GM18520 (cell line): ENCODE measurements around the gene APC2.
"Not testable (repeated sequence)": the region's sequence is repeated elsewhere in the genome, so short reads cannot be mapped to it uniquely, and the experiment has no call there.

Source experiments
- ATAC-seq: cut with Tn5 transposase; IDR thresholded peaks from one replicate; pipeline ENCODE4 v1.9.1; 2021; ENCODE audit not compliant: unreplicated experiment

Gene APC2

DNA sequence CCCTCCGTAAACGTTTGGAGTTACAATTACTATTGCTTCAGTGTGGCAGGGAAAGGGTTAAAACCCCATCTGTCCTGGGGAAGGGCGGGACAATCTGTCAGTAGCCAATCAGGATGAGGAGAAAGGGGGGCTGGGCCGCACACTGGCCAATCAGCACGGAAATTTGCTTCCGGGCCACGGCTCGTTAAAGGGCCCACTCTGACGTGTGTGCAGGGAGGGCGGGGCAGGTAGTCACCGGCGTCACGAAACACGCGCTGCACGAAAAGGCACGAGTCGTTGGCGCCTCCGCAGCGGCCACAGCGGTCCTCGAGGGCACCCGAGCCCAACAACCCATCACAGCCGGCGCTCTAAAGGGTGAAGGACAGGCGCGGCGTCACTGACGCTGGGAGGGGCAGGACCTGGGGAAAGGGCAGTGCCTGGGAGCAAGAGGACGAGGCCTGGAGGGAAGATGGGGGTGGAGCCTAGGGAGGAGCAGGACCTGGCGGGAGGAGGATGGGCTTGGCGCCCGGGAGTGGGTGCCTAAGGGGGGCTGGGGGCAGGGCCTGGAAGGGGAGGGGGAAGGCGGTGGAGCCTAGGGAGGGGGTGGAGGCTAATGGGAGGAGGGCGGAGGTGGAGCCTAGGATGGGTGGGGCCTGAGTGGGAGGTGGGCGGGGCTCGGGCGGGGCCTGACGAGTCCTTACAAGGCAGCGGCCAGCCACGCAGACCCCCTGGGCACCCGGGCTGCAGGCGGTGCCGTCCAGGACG, 58.0 kb downstream of the APC2 start:
- no peak for ATAC-seq

DNA sequence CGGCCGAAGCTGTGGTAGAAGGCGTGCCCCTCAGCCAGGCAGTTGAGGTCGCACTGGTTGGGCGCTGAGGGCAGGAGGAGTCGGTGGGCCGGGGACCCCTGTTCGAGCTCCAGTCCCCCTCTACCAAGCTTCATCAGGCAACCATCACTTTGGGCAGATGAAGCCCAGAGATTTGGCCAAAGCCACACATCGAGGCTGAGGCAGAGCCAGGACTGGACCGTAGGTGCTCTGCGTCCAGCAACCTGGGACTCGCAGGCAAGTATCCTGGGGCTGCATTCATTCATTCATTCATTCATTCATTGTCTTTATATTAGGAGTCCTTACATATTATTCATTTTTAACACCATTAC, 58.6 kb downstream of the APC2 start:
- ATAC-seq: no peak

DNA sequence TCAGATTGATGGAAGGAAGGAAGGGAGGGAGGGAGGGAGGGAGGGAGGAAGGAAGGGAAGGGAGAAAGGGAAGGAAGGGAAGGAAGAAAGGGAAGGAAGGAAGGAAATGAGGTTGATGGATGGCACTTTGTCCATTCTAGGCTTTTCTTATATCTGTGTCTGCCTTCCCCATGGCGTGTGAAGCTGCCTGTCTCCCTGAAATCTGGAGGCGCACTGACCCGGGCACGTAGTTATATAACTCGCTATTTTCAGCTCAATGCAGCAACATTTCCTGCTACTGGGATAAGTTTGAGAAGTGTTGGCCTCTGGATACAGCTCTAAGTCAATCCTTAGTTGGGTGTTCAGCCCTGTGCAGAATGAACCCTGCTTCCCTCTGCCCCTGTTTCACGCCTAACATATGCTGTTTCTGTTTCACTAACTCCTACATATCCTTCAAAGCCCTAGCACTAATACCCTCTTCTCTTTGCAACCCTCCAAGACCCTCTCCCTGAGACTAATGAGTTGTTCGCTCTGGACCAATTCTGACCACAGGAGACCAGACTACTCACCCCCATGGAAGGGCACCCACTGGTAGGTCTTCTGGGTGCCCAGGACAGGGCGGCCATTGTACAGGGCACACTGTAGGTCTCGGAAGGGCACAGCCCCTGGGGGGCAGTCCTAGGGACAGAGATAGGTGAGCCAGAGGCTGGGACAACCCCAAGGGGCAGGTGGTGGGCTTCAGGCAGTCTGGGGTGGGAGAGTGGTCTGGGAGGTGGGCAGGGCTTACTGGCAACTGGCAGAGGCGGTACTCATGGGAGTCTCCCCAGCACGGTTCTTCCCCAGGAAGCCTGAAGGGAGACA, 59.9 kb downstream of the APC2 start:
- no peak for ATAC-seq

DNA sequence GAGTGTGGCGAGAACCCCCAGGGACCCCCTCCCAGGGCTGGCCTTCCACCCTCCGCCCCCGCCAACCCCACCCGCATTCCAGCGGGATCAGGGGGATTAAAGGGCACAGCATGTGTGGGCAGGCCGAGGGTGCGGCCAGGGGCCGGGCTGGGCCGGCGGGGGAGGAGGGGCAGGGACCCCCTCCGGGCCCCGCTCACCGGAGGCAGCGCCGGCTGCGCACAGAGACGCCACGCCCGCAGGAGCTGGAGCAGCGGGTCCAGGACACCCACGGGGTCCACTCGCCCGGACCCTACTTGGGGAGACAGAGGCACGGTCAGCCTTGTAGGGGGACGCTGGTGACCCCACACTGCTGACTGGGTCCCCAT, 60.5 kb downstream of the APC2 start:
- no peak for ATAC-seq

DNA sequence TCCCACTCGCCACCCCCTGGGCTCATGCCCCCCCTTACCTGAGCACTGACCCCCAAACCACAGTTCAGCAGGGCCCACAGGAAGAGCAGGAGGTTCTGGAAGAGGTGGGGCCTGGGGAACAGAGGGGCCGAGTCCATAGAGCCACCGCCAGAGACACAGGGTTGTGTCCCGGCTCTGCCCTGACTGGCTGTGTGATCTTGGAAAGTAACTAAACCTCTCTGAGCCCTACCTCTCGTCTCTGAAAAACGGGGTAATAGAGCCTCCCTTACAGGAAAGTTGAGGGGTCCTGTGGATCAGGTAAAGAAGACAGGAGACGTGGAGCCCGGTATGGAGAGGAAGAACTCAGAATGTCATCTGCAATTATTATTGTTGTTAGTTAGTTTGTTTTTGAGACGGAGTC, 60.9 kb downstream of the APC2 start:
- no peak for ATAC-seq

DNA sequence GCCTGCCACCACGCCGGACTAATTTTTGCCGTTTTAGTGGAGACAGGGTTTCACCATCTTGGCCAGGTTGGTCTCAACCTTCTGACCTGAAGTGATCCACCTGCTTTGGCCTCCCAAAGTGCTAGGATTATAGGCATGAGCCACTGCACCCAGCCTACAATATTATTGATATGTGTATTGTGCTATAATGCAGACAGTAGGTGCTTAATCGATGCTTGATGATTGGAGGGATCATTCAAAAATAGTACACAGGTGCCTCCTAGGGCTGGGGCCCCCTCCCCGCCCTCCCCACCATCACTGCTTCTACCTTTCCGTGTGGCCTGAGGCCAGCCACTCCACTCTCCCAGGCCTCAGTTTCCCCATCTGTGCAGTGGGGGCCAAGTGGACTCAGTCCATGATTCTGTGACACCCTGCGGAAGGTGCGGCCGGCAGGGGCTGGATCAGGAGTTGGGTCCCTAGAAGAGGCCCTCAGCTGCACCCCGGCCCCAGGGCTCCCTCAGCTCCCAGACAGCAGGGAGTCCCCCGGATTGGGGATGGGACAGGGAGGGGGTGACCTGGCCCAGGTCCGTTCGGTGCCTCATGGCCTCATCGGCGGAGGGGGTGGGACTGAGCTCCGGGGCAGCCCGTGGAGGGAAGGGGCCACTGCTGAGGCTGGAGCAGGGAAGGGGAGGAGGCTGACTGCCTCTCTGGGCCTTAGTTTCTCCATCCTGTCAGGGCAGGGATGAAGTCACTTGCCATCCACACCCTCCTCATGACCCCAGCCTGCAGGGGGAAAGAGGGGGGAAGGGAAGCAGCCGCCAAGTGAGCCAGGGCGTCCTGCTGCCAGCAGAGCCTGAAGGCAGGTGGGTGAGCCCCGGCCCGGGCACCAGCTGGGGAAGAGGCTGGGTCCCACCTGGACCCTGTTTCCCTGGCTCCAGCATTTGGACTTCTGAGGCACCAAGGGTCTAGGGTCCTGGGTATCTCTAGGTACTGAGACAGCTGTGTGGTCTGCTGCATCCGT, 61.7 kb downstream of the APC2 start:
- ATAC-seq: no peak

DNA sequence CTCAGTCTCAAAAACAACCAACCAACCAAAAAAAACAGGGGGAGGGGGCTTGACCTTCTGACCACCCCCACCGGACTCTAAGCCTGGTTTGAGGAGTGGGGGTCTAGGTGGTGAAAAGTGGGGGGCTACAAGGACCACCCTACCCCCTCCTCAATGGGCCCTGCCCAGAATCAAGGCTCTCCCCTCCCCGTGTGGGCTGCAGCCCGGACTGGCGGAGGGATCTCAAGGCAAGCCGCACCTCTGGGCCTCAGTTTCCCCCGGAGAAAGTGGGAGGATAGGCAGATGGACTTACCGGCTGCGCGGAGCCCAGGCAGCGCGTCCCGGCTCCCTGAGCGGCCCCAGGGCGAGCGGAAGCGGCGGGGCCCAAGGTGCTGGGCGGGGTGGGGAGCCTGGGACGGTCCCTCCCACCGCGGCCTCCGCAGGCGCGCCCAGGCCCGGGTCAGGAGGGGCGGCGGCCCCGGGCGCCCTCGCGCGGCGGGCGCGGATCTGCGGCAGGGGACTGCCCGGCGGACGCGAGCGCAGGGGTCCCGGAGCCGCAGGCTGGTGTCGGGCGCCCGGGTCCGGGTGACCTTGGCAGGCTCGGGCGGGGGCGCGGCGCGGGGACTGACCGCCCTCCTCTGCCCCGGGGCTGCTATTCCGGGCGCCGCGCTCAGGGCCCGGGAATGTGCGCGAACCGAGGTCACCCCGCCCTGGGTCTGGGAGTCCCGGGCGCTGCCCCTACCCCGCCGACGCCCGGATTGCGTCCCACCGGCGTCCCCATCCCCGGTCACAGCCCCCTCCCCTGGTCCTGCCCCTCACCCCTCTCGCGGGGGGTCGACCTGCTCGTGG, 63.0 kb downstream of the APC2 start, which contains the start of gene ADAMTSL5:
Gene ADAMTSL5, minus strand, starts transcription at position 349 of the 828 bp plus-strand sequence. CDS start 2,076 bp downstream, outside the sequence.
- ATAC-seq: no peak

DNA sequence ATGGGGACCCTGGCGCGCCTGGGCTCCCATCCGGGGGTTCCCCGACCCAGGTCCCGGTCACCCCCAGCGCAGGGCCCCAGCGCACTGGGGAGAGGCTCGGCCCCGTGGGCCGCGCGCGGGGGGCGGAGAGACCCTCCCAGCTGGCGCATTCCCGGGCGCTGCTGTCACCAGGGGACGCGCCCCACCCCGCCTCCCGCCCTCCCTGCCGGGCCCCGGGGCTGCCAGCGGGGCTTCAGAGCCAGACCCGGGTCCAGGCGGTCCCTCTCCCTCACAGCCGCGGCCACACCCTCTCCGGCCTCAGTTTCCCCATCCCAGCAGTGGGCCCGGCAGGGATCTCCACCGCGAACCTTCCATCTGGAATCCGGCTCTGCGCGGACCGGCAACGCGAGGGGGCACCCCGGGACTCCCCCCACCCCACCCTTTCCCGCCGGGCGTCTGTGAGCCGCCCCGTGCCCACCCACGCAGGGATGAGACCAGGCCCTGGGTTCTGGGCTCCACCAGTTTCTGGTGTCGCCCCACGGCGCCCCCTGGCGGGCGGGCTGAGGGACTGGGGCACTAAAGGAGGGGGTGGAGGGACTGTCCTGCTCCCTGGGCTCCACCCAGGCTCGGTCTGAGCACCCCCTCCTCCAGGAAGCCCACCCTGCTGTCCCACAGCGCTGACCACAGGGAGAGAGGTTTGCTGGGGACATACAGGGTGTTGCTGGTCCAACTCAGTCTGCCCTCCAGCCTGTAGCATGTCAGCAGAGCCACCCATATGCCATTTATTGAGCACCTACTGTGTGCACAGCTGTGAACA, 63.8 kb downstream of the APC2 start:
- no peak for ATAC-seq

DNA sequence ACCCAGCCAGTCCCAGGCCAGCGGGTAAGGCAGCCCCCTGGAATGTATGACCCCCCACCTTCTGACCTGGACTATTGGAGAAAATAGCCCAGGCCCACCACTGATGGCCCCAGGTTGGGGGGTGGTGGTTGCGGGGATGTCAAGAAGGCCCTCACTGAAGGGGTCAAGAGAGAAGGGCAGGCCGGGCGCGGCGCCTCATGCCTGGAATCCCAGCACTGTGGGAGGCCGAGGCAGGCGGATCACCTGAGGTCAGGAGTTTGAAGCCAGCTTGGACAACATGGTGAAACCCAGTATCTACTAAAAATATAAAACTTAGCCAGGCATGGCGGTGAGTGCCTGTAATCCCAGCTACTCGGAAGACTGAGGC, 64.4 kb downstream of the APC2 start:
- ATAC-seq: no peak

DNA sequence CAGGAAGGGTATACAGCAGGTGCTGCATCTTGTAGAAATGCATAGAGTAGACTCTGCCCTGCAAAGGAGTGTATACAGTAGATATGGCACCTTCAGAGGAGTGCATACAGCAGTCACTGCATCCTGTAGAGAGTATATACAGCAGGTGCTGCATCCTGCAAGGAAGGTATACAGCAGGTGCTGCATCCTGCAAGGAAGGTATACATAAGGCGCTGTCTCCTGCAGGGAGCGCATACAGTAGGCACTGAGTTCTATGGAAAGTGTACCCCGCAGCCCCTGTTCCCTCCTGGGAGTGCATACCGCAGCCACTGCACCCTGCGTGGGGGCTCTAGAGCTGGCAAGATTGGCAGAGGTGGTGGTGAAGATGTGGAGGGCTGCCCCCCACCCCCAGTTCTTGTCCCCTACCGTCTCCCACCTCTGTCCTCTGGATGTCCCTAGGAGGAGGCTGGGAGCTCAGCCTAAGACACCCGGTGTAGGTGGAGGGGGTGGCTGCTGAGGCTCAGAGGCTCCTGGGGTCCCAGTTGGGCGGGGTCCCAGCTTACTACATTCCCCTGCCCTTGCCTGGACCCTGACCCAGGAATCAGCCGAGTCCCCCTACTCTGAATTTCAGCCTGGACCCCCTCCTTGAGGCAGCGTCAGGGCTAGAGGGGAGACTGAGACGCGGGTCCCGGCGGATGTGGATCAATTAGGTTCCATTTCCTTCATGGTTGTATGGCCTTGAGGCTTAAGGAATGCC, 65.2 kb downstream of the APC2 start:
- ATAC-seq: no peak

DNA sequence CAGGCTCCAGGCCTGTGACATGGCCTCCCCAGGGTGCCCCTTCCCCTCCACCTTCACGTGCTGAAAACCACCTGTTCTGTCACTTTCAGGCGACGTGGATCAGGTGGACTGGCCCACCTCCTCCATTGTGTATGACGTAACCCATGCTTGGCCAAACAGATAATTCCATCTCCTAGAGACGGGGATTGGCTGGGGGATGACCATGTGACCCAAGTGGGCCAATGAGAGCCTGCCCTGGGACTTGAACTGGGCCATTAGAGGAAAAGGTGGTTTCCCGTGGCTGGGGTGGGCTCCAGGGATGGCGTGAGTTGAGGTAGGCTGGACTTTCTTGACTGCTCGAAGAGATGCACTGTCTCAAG, 66.5 kb downstream of the APC2 start:
- no peak for ATAC-seq

DNA sequence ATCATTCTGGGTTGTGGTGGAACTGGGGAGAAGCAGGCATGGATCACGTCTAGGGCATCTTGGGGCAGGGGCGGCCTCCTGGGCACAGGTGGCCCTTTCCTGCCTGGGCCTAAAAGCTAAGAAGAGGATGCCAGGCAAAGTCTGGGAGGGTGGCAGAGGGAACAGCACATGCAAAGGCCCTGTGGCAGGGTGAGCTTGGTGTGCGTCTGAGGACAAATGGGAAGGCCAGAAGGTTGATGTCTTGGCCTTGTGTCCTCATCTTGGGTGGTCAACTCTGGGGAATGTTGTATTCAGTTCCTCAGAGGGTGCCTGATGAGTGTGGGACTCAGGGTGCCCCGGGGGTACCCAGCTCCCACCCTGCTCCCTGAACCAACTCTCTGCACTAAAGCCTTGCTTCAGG, 68.5 kb downstream of the APC2 start:
- ATAC-seq: no peak

DNA sequence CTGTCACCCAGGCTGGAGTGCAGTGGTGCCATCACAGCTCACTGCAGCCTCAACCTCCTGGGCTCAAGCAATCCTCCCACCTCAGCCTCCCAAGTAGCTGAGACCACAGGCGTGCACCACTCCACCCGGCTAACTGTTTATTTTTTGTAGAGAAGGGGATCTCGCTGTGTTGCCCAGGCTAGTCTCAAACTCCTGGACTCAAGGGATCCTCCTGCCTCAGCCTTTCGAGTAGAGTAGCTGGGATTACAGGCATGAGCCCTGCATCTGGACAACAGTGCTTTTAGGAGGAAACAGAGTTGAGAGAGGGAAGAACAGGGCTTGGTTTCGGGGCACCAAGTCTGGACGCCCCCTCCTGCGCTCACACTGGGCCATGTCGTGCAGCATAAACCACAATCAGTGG, 69.9 kb downstream of the APC2 start:
- ATAC-seq: not testable (repeated sequence)

DNA sequence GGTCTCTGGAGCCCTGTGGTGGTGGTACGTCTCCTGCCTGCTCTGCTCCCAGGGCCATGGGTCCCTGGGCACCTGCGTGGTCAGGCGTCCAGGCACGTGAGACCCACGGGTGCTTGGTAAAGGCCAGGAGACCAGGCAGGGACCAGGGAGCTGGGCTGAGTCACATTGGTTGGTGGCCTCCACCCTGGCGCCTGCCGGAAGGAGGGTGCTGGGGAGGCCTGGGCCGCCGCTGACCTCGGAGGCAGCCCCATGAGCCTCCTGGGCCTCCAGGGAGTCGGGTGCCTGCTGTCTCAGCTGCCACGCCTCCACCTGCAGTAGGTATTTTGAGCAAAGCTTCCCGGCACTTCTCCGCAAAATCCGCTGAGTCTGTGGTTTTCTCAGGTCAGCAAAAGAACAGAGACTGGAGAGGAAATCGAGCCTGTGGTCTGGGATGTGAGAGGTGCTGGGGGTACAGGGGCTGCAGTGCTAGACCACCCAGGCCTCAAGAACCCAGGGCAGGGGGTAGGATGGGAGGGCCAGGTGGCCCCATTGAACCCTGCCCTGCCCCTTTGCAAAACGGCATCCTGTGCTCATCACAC, 70.4 kb downstream of the APC2 start:
- no peak for ATAC-seq

DNA sequence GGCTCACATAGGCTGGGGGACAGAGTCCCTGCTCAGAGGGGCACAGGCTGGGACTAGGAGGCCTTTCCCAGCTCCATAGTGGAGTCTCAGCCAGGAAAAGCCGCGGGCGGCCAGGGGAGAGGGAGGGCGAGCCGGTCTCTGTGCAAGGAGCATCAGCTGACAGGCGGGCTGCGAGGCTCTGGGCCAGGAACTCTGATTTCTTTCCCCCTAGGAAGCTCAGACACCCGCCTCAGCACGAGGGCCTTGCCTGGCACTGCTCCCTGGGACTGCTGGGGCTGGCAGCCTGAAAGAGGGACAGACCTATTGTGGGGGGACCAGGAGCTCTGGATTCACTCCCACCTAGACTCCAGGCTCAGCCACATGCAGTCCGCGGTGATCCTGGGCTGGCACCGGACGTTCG, 71.7 kb downstream of the APC2 start:
- no peak for ATAC-seq

DNA sequence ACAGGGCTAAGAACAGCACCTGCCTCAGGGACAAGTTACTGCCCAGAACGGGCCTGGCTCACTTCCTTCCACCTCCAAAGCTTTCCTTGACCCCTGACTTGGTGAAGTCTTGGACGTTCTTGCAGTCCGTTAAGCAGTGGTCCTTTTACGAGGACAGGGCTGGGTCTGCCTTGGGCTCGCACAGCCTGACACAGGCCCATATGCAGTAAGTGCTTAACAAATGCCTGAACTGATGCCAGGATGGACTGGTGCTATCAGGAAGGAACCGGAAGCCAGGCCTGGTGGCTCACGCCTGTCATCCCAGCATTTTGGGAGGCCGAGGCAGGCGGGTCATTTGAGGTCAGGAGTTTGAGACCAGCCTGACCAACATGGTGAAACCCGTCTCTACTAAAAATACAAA, 72.1 kb downstream of the APC2 start:
- ATAC-seq: no peak

DNA sequence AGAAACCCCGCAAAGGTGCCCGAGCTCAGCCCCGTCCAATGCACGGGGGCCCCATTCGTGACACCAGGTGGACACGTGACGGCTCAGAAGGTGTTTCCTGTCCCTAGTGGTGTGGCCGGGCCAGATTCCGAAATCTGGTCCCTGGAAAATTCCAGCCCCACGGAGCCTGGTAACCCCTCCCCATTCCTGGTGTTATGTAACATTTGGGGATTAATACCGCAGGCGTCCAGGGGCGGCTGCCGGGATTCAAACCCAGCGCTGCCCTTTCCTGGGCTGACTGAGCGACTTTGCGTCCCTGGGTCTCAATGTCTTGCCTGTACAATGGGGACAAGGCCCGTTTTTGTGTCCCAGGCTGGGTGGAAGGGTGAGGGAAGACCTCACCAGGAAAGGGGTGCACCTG, 72.9 kb downstream of the APC2 start:
- no peak for ATAC-seq
